ENCODE data around the gene NSUN4. TPM values are rescaled to one million over a fixed set of nuclear protein-coding genes. Genes with fewer than 3 reads are reported as not detected.
A peak's percentile ranks its signal among the peaks of the same experiment; 100 is the strongest.

The NSUN4 gene
- total RNA-seq, 2 experiments from 2014 or later: 34.9 to 36.7 TPM

- H3K36me3 ChIP-seq (ENCODE audit: insufficient read depth, low read length): no peaks in the 10 kb centered on the region
- Mint-ChIP-seq H3K4me3 (no peak overlapping the region), H3K27me3 (no peaks in the 10 kb centered on the region), H3K9me3 (no peaks in the 10 kb centered on the region), H3K27ac (no peak overlapping the region), H3K4me1 (ENCODE audit: low read depth) (peaks cover 13% of the 10 kb centered on the region), H3K36me3 (ENCODE audit: low read depth) (no peaks in the 10 kb centered on the region)
- no peak overlapping the region for H3K27ac ChIP-seq (ENCODE audit: low read depth in 1 of 2, low read length in 2 of 2)
- intact Hi-C loops (cut with DNase I, micrococcal nuclease): no loop called here
- DNase-seq (no peak), ATAC-seq (ENCODE audit: poor library complexity) (no peak)
- H3K9me3 ChIP-seq (ENCODE audit: control insufficient read depth in 1 of 2, insufficient read depth in 1 of 2, low read length in 2 of 2): no peaks in the 10 kb centered on the region
- CTCF ChIA-PET: no interaction called here
- H3K27me3 ChIP-seq (ENCODE audit: control insufficient read depth in 1 of 2, insufficient read depth in 2 of 2, low read length in 2 of 2): no peaks in the 10 kb centered on the region
- POLR2A ChIA-PET: no interaction called here
- peaks cover 5% of the 10 kb centered on the region for H3K4me1 ChIP-seq (ENCODE audit: insufficient read depth, low read length)
- TF ChIP-seq CTCF (IDR thresholded peaks at IDR 0.05): no peak
- no peak overlapping the region for H3K4me3 ChIP-seq (ENCODE audit: low read length)
These were observed 60.7 kb downstream of the NSUN4 start for GRCh38 chr1:46401154-46401913.

- Mint-ChIP-seq H3K4me3 (no peak overlapping the region), H3K36me3 (ENCODE audit: low read depth) (no peaks in the 10 kb centered on the region), H3K9me3 (no peaks in the 10 kb centered on the region), H3K4me1 (ENCODE audit: low read depth) (peaks cover 13% of the 10 kb centered on the region), H3K27ac (no peak overlapping the region), H3K27me3 (no peaks in the 10 kb centered on the region)
- TF ChIP-seq CTCF (IDR thresholded peaks at IDR 0.05): no peak
- Histone ChIP-seq H3K36me3 (ENCODE audit: insufficient read depth, low read length) (no peaks in the 10 kb centered on the region), H3K27ac (ENCODE audit: low read depth in 1 of 2, low read length in 2 of 2) (no peak overlapping the region), H3K9me3 (ENCODE audit: control insufficient read depth in 1 of 2, insufficient read depth in 1 of 2, low read length in 2 of 2) (no peaks in the 10 kb centered on the region), H3K4me1 (ENCODE audit: insufficient read depth, low read length) (peaks cover 10% of the 10 kb centered on the region), H3K4me3 (ENCODE audit: low read length) (no peak overlapping the region), H3K27me3 (ENCODE audit: control insufficient read depth in 1 of 2, insufficient read depth in 2 of 2, low read length in 2 of 2) (no peaks in the 10 kb centered on the region)
- no peak for ATAC-seq (ENCODE audit: poor library complexity)
- POLR2A ChIA-PET: no interaction called here
- CTCF ChIA-PET: no interaction called here
- peak in 2 of 14 experiments; percentile 39 to 45 for DNase-seq
- intact Hi-C loops (cut with DNase I, micrococcal nuclease): no loop called here
These were observed 61.5 kb downstream of the NSUN4 start for GRCh38 chr1:46401964-46402626.

- no peak overlapping the region for H3K27ac ChIP-seq (ENCODE audit: low read depth in 1 of 2, low read length in 2 of 2)
- ATAC-seq (ENCODE audit: poor library complexity): no peak
- no peaks in the 10 kb centered on the region for H3K27me3 Mint-ChIP-seq
These were observed 63.3 kb downstream of the NSUN4 start for GRCh38 chr1:46403916-46404315.

More at GRCh38 chr1:46403916-46404315, 63.3 kb downstream of the NSUN4 start:
- ChIA-PET POLR2A (no interaction called here), CTCF (no interaction called here)
- no peaks in the 10 kb centered on the region for H3K9me3 Mint-ChIP-seq
- H3K4me3 ChIP-seq (ENCODE audit: low read length): no peak overlapping the region
- no peak overlapping the region for H3K27ac Mint-ChIP-seq
- intact Hi-C loops (cut with DNase I, micrococcal nuclease): no loop called here
- no peak overlapping the region for H3K4me3 Mint-ChIP-seq
- H3K4me1 Mint-ChIP-seq (ENCODE audit: low read depth): peaks cover 13% of the 10 kb centered on the region
- DNase-seq: no peak
- TF ChIP-seq CTCF (IDR thresholded peaks at IDR 0.05): no peak
- H3K36me3 Mint-ChIP-seq (ENCODE audit: low read depth): peaks cover 4% of the 10 kb centered on the region
- H3K27me3 ChIP-seq (ENCODE audit: control insufficient read depth in 1 of 2, insufficient read depth in 2 of 2, low read length in 2 of 2): no peaks in the 10 kb centered on the region
- H3K4me1 ChIP-seq (ENCODE audit: insufficient read depth, low read length): peaks cover 14% of the 10 kb centered on the region
- no peaks in the 10 kb centered on the region for H3K36me3 ChIP-seq (ENCODE audit: insufficient read depth, low read length)
- no peaks in the 10 kb centered on the region for H3K9me3 ChIP-seq (ENCODE audit: control insufficient read depth in 1 of 2, insufficient read depth in 1 of 2, low read length in 2 of 2)
